Tibial nerve (tissue), 4 donors: ENCODE data around the gene KXD1.

Source experiments
- EP300 ChIP-seq, 2 donors: sonication (generic); formaldehyde crosslinking; IDR thresholded peaks; one replicate each; pipeline ENCODE4 v1.6.1; 2017; ENCODE audit warnings: antibody characterized with exemption in 2 of 2, mild to moderate bottlenecking in 1 of 2
- POLR2A ChIP-seq, 2 donors: fragments of 450-650 bp; IDR thresholded peaks; one replicate each; pipeline ENCODE4 v1.6.1; 2017; ENCODE audit warnings: antibody characterized with exemption in 2 of 2, mild to moderate bottlenecking in 2 of 2, moderate library complexity in 2 of 2
- TF ChIP-seq, protein P1 (sequence below), 5 experiments: fragments of 200-600 bp in 3 of 5; fragments of 450-650 bp in 2 of 5; sonication (generic) in 3 of 5; IDR thresholded peaks; one replicate each; pipeline ENCODE4 v1.5.1; 2016 to 2019; ENCODE audit warnings: antibody characterized with exemption in 5 of 5, mild to moderate bottlenecking in 3 of 5, moderate library complexity in 2 of 5

DNA sequence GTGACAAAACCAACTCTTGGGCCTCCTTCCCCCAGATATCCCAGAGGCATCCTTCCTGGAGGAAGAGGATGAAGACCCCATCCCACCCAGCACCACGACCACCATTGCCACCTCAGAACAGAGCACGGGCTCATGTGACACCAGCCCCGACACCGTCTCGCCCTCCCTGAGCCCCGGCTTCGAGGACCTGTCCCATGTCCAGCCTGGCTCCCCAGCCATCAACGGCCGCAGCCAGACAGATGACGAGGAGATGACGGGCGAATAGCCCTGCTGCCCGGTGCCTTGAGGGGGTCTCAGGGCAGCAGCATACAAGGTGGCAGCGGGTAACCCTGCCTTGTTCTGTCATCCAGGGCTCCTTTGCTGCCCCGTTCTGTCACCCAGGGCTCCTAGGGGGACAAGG lies 10.7 kb downstream of the KXD1 start:
- TF ChIP-seq, protein P1, sequence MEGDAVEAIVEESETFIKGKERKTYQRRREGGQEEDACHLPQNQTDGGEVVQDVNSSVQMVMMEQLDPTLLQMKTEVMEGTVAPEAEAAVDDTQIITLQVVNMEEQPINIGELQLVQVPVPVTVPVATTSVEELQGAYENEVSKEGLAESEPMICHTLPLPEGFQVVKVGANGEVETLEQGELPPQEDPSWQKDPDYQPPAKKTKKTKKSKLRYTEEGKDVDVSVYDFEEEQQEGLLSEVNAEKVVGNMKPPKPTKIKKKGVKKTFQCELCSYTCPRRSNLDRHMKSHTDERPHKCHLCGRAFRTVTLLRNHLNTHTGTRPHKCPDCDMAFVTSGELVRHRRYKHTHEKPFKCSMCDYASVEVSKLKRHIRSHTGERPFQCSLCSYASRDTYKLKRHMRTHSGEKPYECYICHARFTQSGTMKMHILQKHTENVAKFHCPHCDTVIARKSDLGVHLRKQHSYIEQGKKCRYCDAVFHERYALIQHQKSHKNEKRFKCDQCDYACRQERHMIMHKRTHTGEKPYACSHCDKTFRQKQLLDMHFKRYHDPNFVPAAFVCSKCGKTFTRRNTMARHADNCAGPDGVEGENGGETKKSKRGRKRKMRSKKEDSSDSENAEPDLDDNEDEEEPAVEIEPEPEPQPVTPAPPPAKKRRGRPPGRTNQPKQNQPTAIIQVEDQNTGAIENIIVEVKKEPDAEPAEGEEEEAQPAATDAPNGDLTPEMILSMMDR (IDR thresholded peaks at IDR 0.05), result no peak
- no peak for TF ChIP-seq POLR2A (IDR thresholded peaks at IDR 0.05)
- no peak for TF ChIP-seq EP300 (IDR thresholded peaks at IDR 0.05)
